GM18907 (cell line): ENCODE data around the gene CFAP161.
"Not testable (repeated sequence)": the region's sequence is repeated elsewhere in the genome, so short reads cannot be mapped to it uniquely, and the experiment has no call there.

Source experiments
- ATAC-seq: cut with Tn5 transposase; IDR thresholded peaks from one replicate; pipeline ENCODE4 v1.9.1; 2021; ENCODE audit warnings: mild to moderate bottlenecking, moderate library complexity; ENCODE audit not compliant: unreplicated experiment

CFAP161 gene

GRCh38 chr15:81106560-81106959 is 27.5 kb upstream of the CFAP161 start:
- peak; percentile 41 for ATAC-seq

GRCh38 chr15:81107889-81108288 is 26.2 kb upstream of the CFAP161 start:
- ATAC-seq: no peak

GRCh38 chr15:81108427-81108826 is 25.6 kb upstream of the CFAP161 start:
- no peak for ATAC-seq

- ATAC-seq: peak; percentile 6
Measured at GRCh38 chr15:81111018-81111417, 23.1 kb upstream of the CFAP161 start.

- peak; percentile 82 for ATAC-seq
Measured at GRCh38 chr15:81111510-81112470, 22.3 kb upstream of the CFAP161 start.

- ATAC-seq: no peak
Measured at GRCh38 chr15:81113204-81113657, 20.8 kb upstream of the CFAP161 start.

GRCh38 chr15:81113861-81114291 is 20.2 kb upstream of the CFAP161 start:
- ATAC-seq: no peak

- ATAC-seq: no peak
Measured at GRCh38 chr15:81115054-81115939, 18.8 kb upstream of the CFAP161 start.

GRCh38 chr15:81117136-81117535 is 16.9 kb upstream of the CFAP161 start:
- ATAC-seq: no peak

- no peak for ATAC-seq
Measured at GRCh38 chr15:81117581-81117980, 16.5 kb upstream of the CFAP161 start.

GRCh38 chr15:81118361-81118760 is 15.7 kb upstream of the CFAP161 start:
- no peak for ATAC-seq

GRCh38 chr15:81120069-81120468 is 14.0 kb upstream of the CFAP161 start:
- no peak for ATAC-seq

- no peak for ATAC-seq
Measured at GRCh38 chr15:81126892-81127291, 7.2 kb upstream of the CFAP161 start.

- not testable (repeated sequence) for ATAC-seq
Measured at GRCh38 chr15:81141478-81141877, 7.4 kb downstream of the CFAP161 start.

- no peak for ATAC-seq
Measured at GRCh38 chr15:81146006-81146405, 11.9 kb downstream of the CFAP161 start.

- no peak for ATAC-seq
Measured at GRCh38 chr15:81146466-81146865, 12.4 kb downstream of the CFAP161 start.

- ATAC-seq: no peak
Measured at GRCh38 chr15:81151389-81151788, 17.3 kb downstream of the CFAP161 start.

GRCh38 chr15:81152339-81152738 is 18.3 kb downstream of the CFAP161 start:
- ATAC-seq: no peak

GRCh38 chr15:81152799-81153198 is 18.7 kb downstream of the CFAP161 start:
- no peak for ATAC-seq

GRCh38 chr15:81155375-81156218 is 21.5 kb downstream of the CFAP161 start:
- ATAC-seq: no peak
